Measurements from ENCODE around the gene RFX8.
A peak's percentile ranks its signal among the peaks of the same experiment; 100 is the strongest.
"Not testable (repeated sequence)": the region's sequence is repeated elsewhere in the genome, so short reads cannot be mapped to it uniquely, and the experiment has no call there.

RFX8 gene

DNA sequence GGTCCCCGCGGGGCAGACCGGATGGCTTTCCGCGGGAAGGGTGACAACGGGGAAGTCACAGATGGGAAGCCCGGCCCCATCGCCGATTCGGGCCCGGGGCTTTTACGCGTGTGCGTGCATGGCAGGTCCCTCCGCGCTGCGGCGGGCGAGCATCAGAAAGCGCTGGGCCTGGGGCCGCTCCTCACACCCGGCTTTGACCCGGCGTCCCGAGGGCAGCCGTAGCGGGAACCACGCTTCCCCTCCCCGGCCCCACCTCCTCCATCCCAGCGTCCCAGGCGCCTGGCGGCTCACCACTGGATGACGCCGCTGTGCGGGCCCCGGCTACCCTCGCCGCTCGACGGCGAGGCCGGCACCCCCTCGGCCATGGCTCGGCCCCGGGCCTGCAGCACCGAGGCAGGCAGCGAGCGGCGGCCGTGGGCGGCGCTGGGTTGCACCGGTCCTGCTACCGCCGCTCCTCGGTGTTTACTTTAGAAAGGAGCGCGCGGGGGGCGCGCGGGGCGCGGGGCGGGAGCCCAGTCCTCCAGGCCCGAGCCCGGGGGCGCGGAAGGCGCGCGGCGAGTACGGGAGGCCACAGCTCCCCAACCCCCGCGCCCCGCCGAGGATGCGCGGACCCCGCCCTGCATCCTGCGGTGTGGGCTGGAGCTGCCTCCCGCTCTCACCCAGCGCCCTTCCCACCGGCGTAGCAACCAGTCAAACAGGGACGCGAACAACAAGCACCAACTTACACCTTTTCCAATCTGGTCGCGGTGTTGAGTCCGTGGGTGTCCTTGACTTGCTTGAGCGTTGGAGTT, 806 bp downstream of the RFX8 start:
- Mint-ChIP-seq H3K36me3 (no peaks in the 10 kb centered on the region), H3K9me3 (no peaks in the 10 kb centered on the region), H3K4me3 (peak overlapping the region; percentile 69), H3K27ac (no peak overlapping the region), H3K4me1 (peaks cover 8% of the 10 kb centered on the region)
- DNase-seq (ENCODE audit: low spot score in 2 of 2) (peak; percentile 29 to 66), ATAC-seq (peak; percentile 54)

DNA sequence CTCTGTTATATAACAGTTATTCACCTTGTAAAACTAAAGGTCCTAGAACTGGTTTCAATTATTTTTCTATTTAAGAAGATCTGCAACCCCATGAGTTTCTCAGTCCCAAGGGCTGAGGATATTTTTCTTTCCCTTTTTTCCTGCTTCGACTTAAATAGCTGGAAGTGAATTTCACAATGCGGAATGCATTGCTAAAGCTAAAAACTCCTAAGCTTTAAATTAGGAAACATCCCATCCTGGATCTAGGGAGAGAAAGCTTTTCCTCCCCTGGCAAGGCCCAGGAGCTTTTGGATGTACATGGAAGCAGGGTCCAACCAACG, 1.4 kb downstream of the RFX8 start:
- Mint-ChIP-seq H3K36me3 (no peaks in the 10 kb centered on the region), H3K27ac (no peak overlapping the region), H3K4me1 (peaks cover 8% of the 10 kb centered on the region), H3K9me3 (no peaks in the 10 kb centered on the region), H3K4me3 (peak overlapping the region; percentile 69)
- DNase-seq (ENCODE audit: low spot score in 2 of 2) (no peak), ATAC-seq (no peak)

DNA sequence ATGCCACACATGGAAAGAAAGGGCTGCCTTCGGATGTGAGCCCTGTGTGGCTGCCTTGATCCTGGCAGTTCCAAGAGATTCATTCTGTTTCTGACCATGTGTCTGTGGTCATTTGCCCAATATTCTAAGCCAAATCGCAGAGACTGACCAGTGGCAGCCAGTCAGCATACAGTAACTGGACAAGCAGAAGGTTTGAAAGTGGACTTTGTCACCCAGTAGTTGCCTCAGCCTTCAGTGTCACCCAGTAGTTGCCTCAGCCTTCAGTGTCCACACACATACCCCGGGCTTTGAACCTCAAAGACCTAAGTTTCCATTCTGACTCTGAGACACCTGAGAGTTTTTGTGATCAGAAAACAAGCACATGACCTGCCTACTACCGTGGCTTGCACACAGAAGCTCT, 5.0 kb downstream of the RFX8 start:
- DNase-seq (ENCODE audit: low spot score in 2 of 2) (no peak), ATAC-seq (no peak)
- peaks cover 2% of the 10 kb centered on the region for H3K4me1 Mint-ChIP-seq
- no peaks in the 10 kb centered on the region for H3K36me3 Mint-ChIP-seq
- H3K4me3 Mint-ChIP-seq = no peak overlapping the region
- H3K9me3 Mint-ChIP-seq = no peaks in the 10 kb centered on the region
- H3K27ac Mint-ChIP-seq = no peak overlapping the region

DNA sequence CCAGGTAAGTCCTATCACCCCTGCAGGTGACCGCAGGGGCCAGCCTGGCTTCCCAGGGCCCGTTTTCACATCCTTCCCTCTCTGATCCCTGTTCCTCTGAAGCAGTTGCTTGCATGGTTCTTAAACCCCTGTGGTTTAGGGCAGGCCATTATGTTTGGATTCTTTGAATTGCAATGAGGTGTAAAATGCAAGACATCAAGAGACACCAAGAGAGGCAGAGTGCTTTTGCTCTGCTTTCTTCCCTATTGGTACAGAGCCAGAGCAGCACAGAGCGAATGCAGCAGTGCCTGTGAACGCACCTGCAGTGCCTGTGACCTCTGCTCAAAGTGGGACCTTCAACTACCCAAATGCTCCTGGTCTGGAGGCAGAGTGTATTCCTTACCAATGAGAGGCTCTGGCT, 7.6 kb downstream of the RFX8 start:
- no peaks in the 10 kb centered on the region for H3K4me1 Mint-ChIP-seq
- no peaks in the 10 kb centered on the region for H3K36me3 Mint-ChIP-seq
- no peak for DNase-seq (ENCODE audit: low spot score in 2 of 2)
- H3K4me3 Mint-ChIP-seq = no peak overlapping the region
- H3K27ac Mint-ChIP-seq = no peak overlapping the region
- no peaks in the 10 kb centered on the region for H3K9me3 Mint-ChIP-seq
- ATAC-seq = no peak

DNA sequence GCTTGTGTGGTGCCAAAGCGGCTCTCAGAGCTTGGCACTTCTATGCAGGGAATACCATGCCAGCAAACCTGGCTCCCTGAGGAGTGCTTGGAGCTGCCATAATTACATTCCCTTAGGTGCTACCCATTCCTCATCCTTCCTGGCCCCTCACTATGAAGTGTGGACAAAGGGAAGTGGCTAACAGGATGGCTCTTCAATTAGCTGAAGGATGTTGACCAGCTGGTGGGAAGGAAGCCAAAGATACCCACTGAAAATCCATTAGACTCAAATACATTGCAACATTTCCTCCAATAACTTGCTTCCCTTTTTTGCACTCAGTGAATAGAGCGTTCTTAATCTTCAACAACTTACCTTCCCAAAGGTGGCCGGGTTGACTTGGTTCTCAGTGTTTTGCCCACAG, 8.5 kb downstream of the RFX8 start:
- no peak overlapping the region for H3K4me3 Mint-ChIP-seq

DNA sequence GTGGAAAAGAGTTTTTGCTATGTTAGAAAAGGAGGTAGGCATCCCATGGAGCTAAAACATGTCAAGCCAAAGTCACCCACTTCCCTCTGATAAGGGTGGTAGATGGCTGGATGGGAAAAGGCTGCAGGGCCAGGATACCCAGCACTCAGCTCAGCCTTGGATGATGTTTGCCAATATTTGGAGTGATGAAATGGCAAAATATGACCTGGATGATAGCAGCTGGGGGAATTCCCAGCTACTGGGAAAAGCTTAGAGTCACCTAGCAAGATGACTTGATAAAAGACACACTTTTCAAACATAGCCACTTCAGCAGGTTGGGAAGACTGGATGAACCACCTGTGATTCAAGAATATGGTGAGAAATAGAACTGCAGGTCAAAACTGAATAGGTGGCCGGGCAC, 10.1 kb downstream of the RFX8 start:
- H3K27ac Mint-ChIP-seq = no peak overlapping the region
- no peaks in the 10 kb centered on the region for H3K9me3 Mint-ChIP-seq
- DNase-seq (ENCODE audit: low spot score in 2 of 2) (no peak), ATAC-seq (no peak)
- no peaks in the 10 kb centered on the region for H3K36me3 Mint-ChIP-seq
- H3K4me1 Mint-ChIP-seq = no peaks in the 10 kb centered on the region
- no peak overlapping the region for H3K4me3 Mint-ChIP-seq

More for the DNA sequence above, 8.5 kb downstream of the RFX8 start:
- H3K4me1 Mint-ChIP-seq = no peaks in the 10 kb centered on the region
- no peaks in the 10 kb centered on the region for H3K36me3 Mint-ChIP-seq
- no peak for DNase-seq (ENCODE audit: low spot score in 2 of 2)
- no peak overlapping the region for H3K27ac Mint-ChIP-seq
- no peak for ATAC-seq
- H3K9me3 Mint-ChIP-seq = no peaks in the 10 kb centered on the region

DNA sequence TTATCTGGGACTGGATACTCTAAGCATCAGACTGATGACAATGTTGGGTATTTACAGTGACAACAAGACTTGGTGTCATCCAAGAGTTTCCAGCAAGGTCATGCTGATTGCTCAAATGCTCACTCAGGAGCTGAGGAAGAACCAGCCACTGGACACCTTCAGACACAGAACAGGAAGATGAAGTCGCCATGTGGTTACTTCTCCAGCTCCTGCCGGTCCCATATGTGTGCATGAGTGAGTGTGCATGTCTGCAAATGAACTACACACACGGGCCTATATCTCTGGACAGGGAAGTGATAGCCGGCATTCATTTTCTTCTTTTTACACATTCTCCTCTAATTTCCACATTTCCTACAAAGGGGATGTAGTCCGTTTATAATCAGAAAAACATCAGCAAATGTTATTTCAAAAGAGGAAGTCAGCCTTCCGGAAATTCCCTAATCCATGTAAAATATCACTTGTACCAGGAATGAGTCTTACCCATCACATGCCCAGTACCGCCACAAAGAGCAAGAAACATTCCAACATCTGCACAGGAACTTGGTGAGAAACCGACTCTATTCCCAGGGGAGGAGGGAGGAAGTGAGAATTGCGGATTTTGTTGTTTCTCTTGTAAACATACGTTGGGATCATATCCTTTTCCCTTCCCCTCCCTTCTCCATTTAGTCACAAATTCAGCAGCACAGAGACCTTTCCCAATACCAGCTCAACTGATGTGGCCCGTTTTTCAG, 10.8 kb downstream of the RFX8 start:
- Mint-ChIP-seq H3K4me1 (no peaks in the 10 kb centered on the region), H3K4me3 (no peak overlapping the region), H3K27ac (no peak overlapping the region), H3K36me3 (no peaks in the 10 kb centered on the region), H3K9me3 (no peaks in the 10 kb centered on the region)
- DNase-seq (ENCODE audit: low spot score in 2 of 2) (no peak), ATAC-seq (peak; percentile 8)

DNA sequence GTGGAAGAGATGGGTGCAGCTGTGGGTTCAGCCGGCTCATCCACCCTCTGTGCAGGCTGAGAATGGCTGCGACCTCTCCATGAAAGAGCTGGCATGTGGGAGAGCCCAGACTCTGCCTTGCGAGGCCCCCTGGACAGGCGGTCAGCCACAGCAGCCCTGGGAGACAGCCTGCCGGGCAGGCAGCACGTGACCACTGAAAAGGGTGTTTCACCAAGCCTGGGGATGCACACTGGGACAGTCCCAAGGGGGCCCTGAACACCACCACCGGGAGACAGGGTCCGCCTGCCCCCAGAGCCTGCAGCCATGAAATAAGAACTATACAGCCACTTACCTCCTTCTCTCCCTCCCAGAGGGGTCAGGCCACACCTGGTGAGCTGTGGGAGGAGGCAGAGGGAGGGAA, 11.5 kb downstream of the RFX8 start:
- no peaks in the 10 kb centered on the region for H3K4me1 Mint-ChIP-seq
- H3K9me3 Mint-ChIP-seq = no peaks in the 10 kb centered on the region
- peak; percentile 16 for ATAC-seq

DNA sequence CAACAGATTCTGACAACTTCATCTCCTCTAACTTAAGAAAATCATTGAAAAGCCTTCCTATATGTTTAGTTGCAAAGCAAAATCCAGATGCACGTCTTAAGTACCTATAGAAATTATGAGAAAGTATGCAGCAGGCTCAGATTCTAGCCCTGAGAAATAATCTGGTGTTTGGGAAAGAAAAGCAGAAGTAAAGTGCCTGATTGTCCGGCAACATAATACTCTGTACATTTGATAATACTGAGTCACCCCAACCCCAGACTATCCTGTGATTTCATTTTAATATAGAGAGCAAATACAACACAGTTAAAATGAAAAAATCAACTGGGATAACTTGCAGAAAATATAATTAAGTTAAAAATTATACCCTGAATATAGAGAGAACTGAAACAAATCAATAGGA, 13.5 kb downstream of the RFX8 start:
- Mint-ChIP-seq H3K4me1 (no peaks in the 10 kb centered on the region), H3K27ac (no peak overlapping the region), H3K4me3 (no peak overlapping the region), H3K9me3 (no peaks in the 10 kb centered on the region), H3K36me3 (no peaks in the 10 kb centered on the region)
- ATAC-seq (no peak), DNase-seq (ENCODE audit: low spot score in 2 of 2) (no peak)

More for the DNA sequence above, 11.5 kb downstream of the RFX8 start:
- no peak overlapping the region for H3K27ac Mint-ChIP-seq
- no peak for DNase-seq (ENCODE audit: low spot score in 2 of 2)
- H3K36me3 Mint-ChIP-seq = no peaks in the 10 kb centered on the region
- H3K4me3 Mint-ChIP-seq = no peak overlapping the region

DNA sequence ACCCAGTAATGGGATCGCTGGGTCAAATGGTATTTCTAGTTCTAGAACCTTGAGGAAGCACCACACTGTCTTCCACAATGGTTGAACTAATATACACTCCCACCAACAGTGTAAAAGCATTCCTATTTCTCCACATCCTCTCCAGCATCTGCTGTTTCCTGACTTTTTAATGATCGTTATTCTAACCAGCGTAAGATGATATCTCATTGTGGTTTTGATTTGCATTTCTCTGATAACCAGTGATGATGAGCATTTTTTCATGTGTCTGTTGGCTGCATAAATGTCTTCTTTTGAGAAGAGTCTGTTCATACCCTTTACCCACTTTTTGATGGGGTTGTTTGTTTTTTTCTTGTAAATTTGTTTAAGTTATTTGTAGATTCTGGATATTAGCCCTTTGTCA, 20.5 kb downstream of the RFX8 start:
- not testable (repeated sequence) for H3K4me1 Mint-ChIP-seq, H3K9me3 Mint-ChIP-seq, H3K4me3 Mint-ChIP-seq

DNA sequence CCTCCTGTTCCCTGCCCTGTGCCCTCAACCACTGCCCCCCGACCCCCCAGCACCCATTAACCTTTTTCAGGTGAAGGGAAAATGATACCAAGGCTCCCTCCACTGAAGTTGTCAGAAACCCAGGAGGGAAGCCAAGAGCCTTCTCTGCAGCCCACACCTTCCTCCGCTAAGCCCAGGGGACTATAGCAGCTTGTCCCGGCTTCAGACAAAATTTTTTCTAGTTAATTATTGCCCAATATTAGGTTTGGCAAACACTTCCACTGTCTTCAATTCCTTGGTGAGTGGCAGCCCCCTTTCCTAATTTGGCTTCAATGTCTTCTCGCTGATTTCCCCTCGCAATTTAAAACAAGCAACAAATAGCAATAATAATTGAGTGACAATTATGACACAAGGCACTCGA, 23.9 kb downstream of the RFX8 start:
- no peaks in the 10 kb centered on the region for H3K9me3 Mint-ChIP-seq
- H3K27ac Mint-ChIP-seq = no peak overlapping the region
- ATAC-seq = no peak
- H3K4me1 Mint-ChIP-seq = no peaks in the 10 kb centered on the region
- no peak overlapping the region for H3K4me3 Mint-ChIP-seq
- DNase-seq (ENCODE audit: low spot score in 2 of 2) = no peak
- no peaks in the 10 kb centered on the region for H3K36me3 Mint-ChIP-seq

More for the DNA sequence above, 20.5 kb downstream of the RFX8 start:
- DNase-seq (ENCODE audit: low spot score in 2 of 2); ATAC-seq; H3K36me3 Mint-ChIP-seq; H3K27ac Mint-ChIP-seq: not testable (repeated sequence)

DNA sequence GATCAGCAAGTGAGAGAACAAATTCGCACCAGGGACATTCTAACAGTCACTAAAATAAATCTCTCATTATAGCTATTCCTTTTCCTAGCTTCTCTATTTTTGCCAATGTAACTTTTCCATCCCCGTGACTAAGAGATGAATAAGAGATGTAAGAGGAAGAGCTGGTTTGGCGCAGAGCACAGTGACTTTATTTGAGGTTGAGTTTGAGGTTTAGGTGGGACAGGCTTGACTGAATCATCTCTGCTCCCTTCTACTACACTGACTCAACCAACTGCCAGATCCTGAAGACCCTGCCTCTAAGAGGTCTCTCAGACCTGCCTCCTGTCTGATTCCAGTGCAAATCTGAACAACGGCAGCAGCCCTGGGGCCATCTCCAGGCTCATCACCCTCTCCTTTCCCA, 28.0 kb downstream of the RFX8 start:
- H3K36me3 Mint-ChIP-seq = no peaks in the 10 kb centered on the region
- H3K4me1 Mint-ChIP-seq = peaks cover 10% of the 10 kb centered on the region
- H3K9me3 Mint-ChIP-seq = peaks cover 3% of the 10 kb centered on the region
- H3K27ac Mint-ChIP-seq = no peak overlapping the region
- H3K4me3 Mint-ChIP-seq = no peak overlapping the region
- DNase-seq (ENCODE audit: low spot score in 2 of 2) (no peak), ATAC-seq (peak; percentile 85)

DNA sequence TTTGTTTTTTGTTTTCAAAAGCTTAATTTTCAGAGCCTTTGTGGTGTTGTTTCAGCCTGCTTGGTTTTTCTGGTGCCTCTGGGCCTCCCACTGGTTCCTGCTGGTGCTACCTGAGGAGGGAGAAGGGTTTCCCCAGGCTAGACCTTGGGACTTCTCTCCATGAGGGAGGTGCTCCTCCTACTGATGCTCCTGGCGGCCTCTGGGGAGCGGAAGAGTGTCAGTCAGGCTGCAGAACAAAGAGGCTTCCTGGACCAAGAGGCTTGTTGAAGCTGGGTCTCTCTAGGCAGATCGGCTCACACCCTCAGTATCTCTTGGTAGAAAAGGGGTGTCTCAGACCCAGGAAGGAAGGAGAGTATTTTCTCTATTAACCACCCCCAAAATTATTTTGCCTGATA, 32.2 kb downstream of the RFX8 start:
- Mint-ChIP-seq H3K4me3 (no peak overlapping the region), H3K27ac (peak overlapping the region; percentile 66), H3K9me3 (peaks cover 3% of the 10 kb centered on the region), H3K4me1 (peaks cover 24% of the 10 kb centered on the region), H3K36me3 (no peaks in the 10 kb centered on the region)
- no peak for ATAC-seq
- DNase-seq (ENCODE audit: low spot score in 2 of 2) = no peak

DNA sequence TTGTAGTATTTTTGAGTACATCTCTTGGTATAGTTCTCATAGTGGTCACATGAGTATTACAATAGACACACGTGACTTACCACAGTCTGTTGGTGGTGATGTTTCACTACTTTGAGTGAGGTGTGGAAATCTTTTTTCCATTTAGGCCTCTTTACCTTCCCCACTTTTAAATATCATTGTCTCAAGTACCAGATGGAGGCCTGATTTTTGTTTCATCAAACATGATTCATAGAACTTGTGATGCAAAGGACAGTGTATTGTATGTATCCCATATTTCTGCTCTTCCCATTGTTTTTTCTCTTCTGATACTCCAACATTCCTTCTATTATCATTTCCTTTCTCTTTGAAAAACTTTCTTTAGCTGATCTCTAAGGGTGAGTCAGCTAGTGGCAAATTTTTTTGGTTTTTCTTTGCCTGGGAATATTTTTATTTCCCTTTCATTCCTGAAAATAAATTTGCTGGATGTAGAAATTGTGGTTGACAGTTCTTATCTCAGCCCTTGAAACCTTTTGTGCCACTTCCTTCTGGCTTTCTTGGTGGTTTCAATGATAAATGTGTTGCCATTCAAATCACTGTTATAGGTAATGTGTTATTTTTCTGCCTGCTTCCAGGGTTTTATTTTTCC, 32.8 kb downstream of the RFX8 start:
- no peak overlapping the region for H3K4me3 Mint-ChIP-seq
- peaks cover 3% of the 10 kb centered on the region for H3K9me3 Mint-ChIP-seq
- DNase-seq (ENCODE audit: low spot score in 2 of 2) = no peak
- H3K36me3 Mint-ChIP-seq = no peaks in the 10 kb centered on the region
- H3K4me1 Mint-ChIP-seq = peaks cover 24% of the 10 kb centered on the region
- H3K27ac Mint-ChIP-seq = peak overlapping the region; percentile 66
- ATAC-seq = peak; percentile 51

DNA sequence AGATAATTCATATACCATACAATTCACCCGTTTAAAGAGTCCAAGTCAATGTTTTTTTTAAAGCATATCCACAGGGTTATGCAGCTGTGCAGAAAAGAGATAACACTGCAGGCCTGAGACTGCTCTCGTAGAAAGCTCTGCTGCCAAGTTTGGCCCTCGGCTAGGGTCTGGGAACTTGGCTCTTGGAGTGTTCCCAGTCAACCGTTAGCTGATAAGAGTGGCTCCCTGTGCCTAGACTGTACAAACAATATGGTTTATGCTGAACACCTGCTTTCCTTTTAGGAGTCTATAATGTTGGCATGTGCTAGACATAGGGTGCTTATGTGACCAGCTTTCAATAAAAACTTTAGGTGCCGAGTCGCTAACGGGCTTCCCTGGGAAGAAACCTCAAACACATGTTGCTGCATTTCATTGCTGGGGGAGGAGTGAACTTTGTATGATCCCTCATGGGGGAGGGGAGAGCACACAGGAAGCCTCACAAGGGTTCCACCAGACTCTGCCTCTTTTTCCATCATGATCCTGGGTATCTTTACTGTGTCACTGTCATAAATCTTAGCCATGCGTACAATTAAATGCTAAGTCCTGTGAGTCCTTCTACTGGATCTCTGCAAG, 34.7 kb downstream of the RFX8 start:
- peaks cover 3% of the 10 kb centered on the region for H3K9me3 Mint-ChIP-seq
- H3K4me1 Mint-ChIP-seq = peaks cover 24% of the 10 kb centered on the region
- no peak overlapping the region for H3K4me3 Mint-ChIP-seq
- H3K36me3 Mint-ChIP-seq = no peaks in the 10 kb centered on the region
- DNase-seq (ENCODE audit: low spot score in 2 of 2) = no peak
- H3K27ac Mint-ChIP-seq = no peak overlapping the region
- ATAC-seq = no peak

Measured in stimulated activated effector memory CD8-positive, alpha-beta T cell treated with anti-CD3 and anti-CD28 coated beads, Interleukin-12 subunit alpha, Interleukin-12 subunit beta, amount 100 ng/mL, for 72 hours (primary cell).